Endothelial cell of umbilical vein (primary cell): ENCODE measurements around the gene MFGE8.

ENCODE experiments used
- CTCF ChIP-seq, 2 donors: IDR thresholded peaks; 1 replicate in 1 of 2; 2 replicates in 1 of 2; pipeline ENCODE4 v1.5.1; 2011; ENCODE audit warnings: low read length in 2 of 2, mild to moderate bottlenecking in 2 of 2, moderate library complexity in 2 of 2, control low read depth in 1 of 2, inconsistent platforms in 1 of 2, low read depth in 1 of 2; ENCODE audit not compliant: insufficient read depth in 1 of 2; ENCODE audit errors: extremely low read depth in 1 of 2
- EZH2 ChIP-seq: IDR thresholded peaks from 2 replicates; pipeline ENCODE4 v1.6.1; 2012; ENCODE audit warnings: borderline replicate concordance, low read depth, mild to moderate bottlenecking, moderate library complexity, low read length, inconsistent platforms; ENCODE audit not compliant: severe bottlenecking

GRCh38 chr15:88956906-88957305 lies 43.7 kb upstream of the MFGE8 start:
- no peak for TF ChIP-seq CTCF (IDR thresholded peaks at IDR 0.05; ENCODE audit: extremely low read depth in 1 of 2, insufficient read depth in 1 of 2, low read depth in 1 of 2, low read length in 2 of 2)
- TF ChIP-seq EZH2, result no peak
